GM23248 (cell line): ENCODE data around the gene STAMBPL1.

Source experiments
- EZH2 ChIP-seq: fragments of 200-600 bp; sonication (generic); IDR thresholded peaks from 2 replicates; pipeline ENCODE4 v1.6.1; 2018; ENCODE audit warnings: antibody characterized with exemption, mild to moderate bottlenecking; ENCODE audit not compliant: insufficient read depth, poor library complexity, severe bottlenecking
- EZH2phosphoT487 ChIP-seq: fragments of 200-600 bp; sonication (generic); IDR thresholded peaks from 2 replicates; pipeline ENCODE4 v1.6.1; 2018; ENCODE audit warnings: antibody characterized with exemption, moderate library complexity, mild to moderate bottlenecking, low read depth; ENCODE audit not compliant: insufficient read depth

- TF ChIP-seq EZH2 (no peak), EZH2phosphoT487 (no peak)
Observed at GRCh38 chr10:88961266-88961665, 81.2 kb downstream of the STAMBPL1 start.
